Stomach (tissue), 9 donors: ENCODE results near the gene MBOAT2. TPM values are rescaled to one million over a fixed set of nuclear protein-coding genes. Genes with fewer than 3 reads are reported as not detected.

Experiments used
- DNase-seq, 2 donors: peaks; one replicate each; pipeline versions ENCODE4 v3.0.0 to v3.0.0-alpha.2; 2013 to 2019
- H3K27ac ChIP-seq, 5 donors: fragments of 200-600 bp in 4 of 5; sonication (generic) in 4 of 5; one replicate each; pipeline ENCODE4 v1.5.1; 2013 to 2019; ENCODE audit warnings: mild to moderate bottlenecking in 1 of 5, moderate library complexity in 1 of 5
- H3K27me3 ChIP-seq, 3 donors: fragments of 200-600 bp; sonication (generic); one replicate each; pipeline ENCODE4 v1.5.1; 2017 to 2019; ENCODE audit warnings: mixed run types in 1 of 3
- H3K36me3 ChIP-seq, 4 donors: fragments of 200-600 bp; sonication (generic); 1 replicate in 3 of 4; 2 replicates in 1 of 4; pipeline ENCODE4 v1.5.1; 2016 to 2019
- H3K4me1 ChIP-seq, 4 donors: fragments of 200-600 bp; sonication (generic); one replicate each; pipeline ENCODE4 v1.5.1; 2016 to 2019
- H3K4me3 ChIP-seq, 4 donors: fragments of 200-600 bp; sonication (generic) in 3 of 4; one replicate each; pipeline ENCODE4 v1.5.1; 2016 to 2019; ENCODE audit warnings: mild to moderate bottlenecking in 1 of 4
- H3K9me3 ChIP-seq, 4 donors: fragments of 200-600 bp; sonication (generic); one replicate each; pipeline ENCODE4 v1.5.1; 2016 to 2019
- CTCF ChIP-seq, 7 experiments: fragments of 450-650 bp in 4 of 7; fragments of 200-600 bp in 3 of 7; sonication (generic) in 3 of 7; IDR thresholded peaks; one replicate each; pipeline ENCODE4 v1.5.1; 2016 to 2019; ENCODE audit warnings: antibody characterized with exemption in 7 of 7, control low read depth in 2 of 7, mild to moderate bottlenecking in 1 of 7
- EP300 ChIP-seq: sonication (generic); formaldehyde crosslinking; IDR thresholded peaks from one replicate; pipeline ENCODE4 v1.6.1; 2017; ENCODE audit warnings: antibody characterized with exemption
- POLR2A ChIP-seq, 4 donors: fragments of 450-650 bp; IDR thresholded peaks; one replicate each; pipeline ENCODE4 v1.6.1; 2016; ENCODE audit warnings: antibody characterized with exemption in 4 of 4, control low read depth in 2 of 4, mild to moderate bottlenecking in 1 of 4, moderate library complexity in 1 of 4
- POLR2AphosphoS5 ChIP-seq, 3 donors: sonication (generic); formaldehyde crosslinking; IDR thresholded peaks; one replicate each; pipeline ENCODE4 v1.6.1; 2016; ENCODE audit warnings: antibody characterized with exemption in 3 of 3
- WGBS, 5 donors: extraction: QIAGEN DNeasy Blood & Tissue Kit in 3 of 5; methylation state at CpG; one replicate each; pipeline versions ENCODE4 v1.1.5 to v1.1.7; 2013 to 2018; 5-methylcytosine and 5-hydroxymethylcytosine counted together
- intact Hi-C: fragments of 100-400 bp; cut with DNase I; formaldehyde crosslinking; loops from one replicate; pipeline ENCODE4 v1.15.1; 2023; ENCODE audit warnings: low total_unique reads
- polyA plus RNA-seq, 3 donors: library from polyadenylated mRNA; stranded (reverse); fragments of 200-250 nt; gene quantifications; one replicate each; pipeline ENCODE4 v1.2.3, GENCODE V29; 2013
- total RNA-seq, 5 donors: library from RNA; depleted of rRNA; stranded (reverse); fragments of >200 nt; gene quantifications; one replicate each; pipeline versions ENCODE4 v1.1.0 to v1.2.3, GENCODE V29; 2014 to 2016
- donor health status: healthy with polysubstance abuse.
- donor health status: Bipolar disorder and iron deficiency.
- donor health status: healthy.

Gene MBOAT2
- total and polyA plus RNA-seq, 8 donors: 2.2 to 65.5 (median 12.9) TPM

GRCh38 chr2:8863331-8863953 is 140.0 kb downstream of the MBOAT2 start:
- no peak for DNase-seq
- Histone ChIP-seq H3K36me3 (peaks cover 0 to 5% (median 2%) of the 10 kb centered on the region in 4 donors), H3K4me3 (no peak overlapping the region), H3K4me1 (no peaks in the 10 kb centered on the region), H3K27me3 (no peaks in the 10 kb centered on the region), H3K27ac (no peak overlapping the region), H3K9me3 (no peaks in the 10 kb centered on the region)
- TF ChIP-seq POLR2A (IDR thresholded peaks at IDR 0.05): no peak
- TF ChIP-seq POLR2AphosphoS5 (IDR thresholded peaks at IDR 0.05): no peak
- no peak for TF ChIP-seq CTCF (IDR thresholded peaks at IDR 0.05)
- TF ChIP-seq EP300: no peak
- WGBS, 5 donors: 78 to 83% (median 79%) methylated on average over 10 of the region's 10 CpGs
- intact Hi-C loops: no loop called here

- TF ChIP-seq EP300 (no peak), POLR2AphosphoS5 (IDR thresholded peaks at IDR 0.05) (no peak), POLR2A (IDR thresholded peaks at IDR 0.05) (no peak), CTCF (IDR thresholded peaks at IDR 0.05) (no peak)
- Histone ChIP-seq H3K27me3 (no peaks in the 10 kb centered on the region), H3K4me3 (no peak overlapping the region), H3K36me3 (peaks cover 0 to 9% (median 2%) of the 10 kb centered on the region in 4 donors), H3K9me3 (no peaks in the 10 kb centered on the region), H3K27ac (no peak overlapping the region), H3K4me1 (no peaks in the 10 kb centered on the region)
- WGBS, 5 donors: 52 to 79% (median 69%) methylated on average over 7 of the region's 7 CpGs
- no peak for DNase-seq
- intact Hi-C loops: no loop called here
Observed at GRCh38 chr2:8862230-8862629, 141.3 kb downstream of the MBOAT2 start.

GRCh38 chr2:8861797-8862196 is 141.7 kb downstream of the MBOAT2 start:
- H3K9me3 ChIP-seq: no peaks in the 10 kb centered on the region
- no peaks in the 10 kb centered on the region for H3K27me3 ChIP-seq
- DNase-seq: no peak
- no peak overlapping the region for H3K4me3 ChIP-seq
- no peak overlapping the region for H3K27ac ChIP-seq
- H3K4me1 ChIP-seq: no peaks in the 10 kb centered on the region
- intact Hi-C loops: no loop called here
- WGBS, 5 donors: 81 to 98% (median 97%) methylated on average over 1 of the region's 1 CpG
- peaks cover 0 to 9% (median 2%) of the 10 kb centered on the region in 4 donors for H3K36me3 ChIP-seq
- no peak for TF ChIP-seq CTCF (IDR thresholded peaks at IDR 0.05)
- TF ChIP-seq POLR2A (IDR thresholded peaks at IDR 0.05): no peak
- TF ChIP-seq POLR2AphosphoS5 (IDR thresholded peaks at IDR 0.05): no peak
- no peak for TF ChIP-seq EP300

- H3K9me3 ChIP-seq: no peaks in the 10 kb centered on the region
- no peaks in the 10 kb centered on the region for H3K4me1 ChIP-seq
- no peak for TF ChIP-seq EP300
- no peak for TF ChIP-seq POLR2AphosphoS5 (IDR thresholded peaks at IDR 0.05)
- no peak for TF ChIP-seq POLR2A (IDR thresholded peaks at IDR 0.05)
- no peak for TF ChIP-seq CTCF (IDR thresholded peaks at IDR 0.05)
- intact Hi-C loops: no loop called here
- no peak overlapping the region for H3K27ac ChIP-seq
- no peak for DNase-seq
- H3K36me3 ChIP-seq: peaks cover 0 to 9% (median 2%) of the 10 kb centered on the region in 4 donors
- H3K4me3 ChIP-seq: no peak overlapping the region
- no peaks in the 10 kb centered on the region for H3K27me3 ChIP-seq
- 40 to 66% (median 53%) methylated on average over 2 of the region's 2 CpGs for WGBS, 5 donors
Observed at GRCh38 chr2:8860239-8860638, 143.2 kb downstream of the MBOAT2 start.
